GM18502 (cell line): Measurements from ENCODE around the gene HOXC6.

Experiments
- ATAC-seq: cut with Tn5 transposase; IDR thresholded peaks from one replicate; pipeline ENCODE4 v1.9.1; 2021; ENCODE audit warnings: mild to moderate bottlenecking; ENCODE audit not compliant: unreplicated experiment, poor library complexity

HOXC6 gene

DNA sequence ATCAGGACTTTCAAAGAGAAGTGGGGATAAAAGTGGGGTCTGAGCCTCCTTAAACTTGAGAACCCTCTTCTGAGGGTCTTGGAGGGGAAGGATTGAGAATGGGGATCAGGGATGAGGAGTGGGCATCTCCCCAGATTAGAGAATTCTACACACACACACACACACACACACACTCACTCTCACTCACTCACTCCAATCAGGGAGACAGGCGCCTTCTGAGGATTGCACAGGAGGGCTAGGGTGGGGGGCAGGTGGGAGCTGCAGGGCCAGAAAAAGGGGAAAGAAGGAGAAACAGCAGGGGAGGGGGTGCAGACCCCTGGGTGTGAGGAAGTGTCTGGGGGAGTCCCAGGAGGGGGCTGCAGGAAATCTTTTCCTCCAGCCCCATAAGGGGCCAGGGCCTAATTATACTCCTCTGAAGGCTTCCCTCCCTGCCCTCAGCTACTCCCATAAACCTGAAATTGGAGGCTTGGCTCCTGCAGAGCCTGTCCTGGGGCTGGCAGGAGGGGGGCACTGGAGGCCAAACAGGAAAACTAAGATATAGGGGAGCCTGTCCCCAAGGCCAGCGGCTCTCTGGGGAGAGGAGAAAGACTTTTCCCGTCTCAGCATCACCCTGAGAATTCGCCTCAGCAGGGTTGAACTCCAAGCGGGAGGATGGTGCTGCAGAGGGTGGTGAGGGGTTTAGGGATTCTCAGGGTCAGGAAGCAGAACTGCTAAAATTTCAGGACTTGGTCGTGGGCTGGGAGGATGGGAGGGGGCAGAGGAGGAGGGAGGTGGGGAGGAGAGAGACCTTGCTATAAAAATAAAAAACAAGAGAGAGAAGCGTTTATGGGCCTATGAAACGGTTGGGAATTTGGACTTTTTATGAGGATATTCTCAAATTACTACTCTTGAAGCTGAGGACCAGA is 26.7 kb upstream of the HOXC6 start:
- ATAC-seq, result no peak

DNA sequence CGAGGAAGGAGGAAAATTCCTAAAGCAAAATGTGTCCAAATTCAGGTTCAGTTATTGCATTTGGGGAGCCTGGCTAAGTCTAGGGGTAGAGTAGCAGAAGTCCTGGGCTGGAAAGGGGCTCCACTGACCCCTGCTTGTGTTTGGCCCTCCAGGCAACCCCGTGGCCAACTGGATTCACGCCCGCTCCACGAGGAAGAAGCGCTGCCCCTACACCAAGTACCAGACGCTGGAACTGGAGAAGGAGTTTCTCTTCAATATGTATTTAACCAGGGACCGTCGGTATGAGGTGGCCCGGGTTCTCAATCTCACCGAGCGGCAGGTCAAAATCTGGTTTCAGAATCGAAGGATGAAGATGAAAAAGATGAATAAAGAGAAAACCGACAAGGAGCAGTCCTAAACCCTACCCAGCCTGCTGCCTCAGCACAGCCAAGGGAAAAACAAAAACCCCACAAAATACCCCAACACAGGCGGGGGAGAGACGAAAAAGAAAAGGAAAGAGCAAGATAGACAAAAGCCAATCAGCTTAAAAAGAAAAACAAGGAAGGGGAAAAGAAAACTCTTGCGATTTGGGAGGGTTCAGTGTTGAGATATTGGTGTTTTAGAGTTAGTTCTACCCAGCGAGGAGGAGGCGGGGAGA is 25.8 kb upstream of the HOXC6 start:
- ATAC-seq, result no peak

- ATAC-seq, result no peak
Measured at GRCh38 chr12:54002915-54003389, 25.3 kb upstream of the HOXC6 start.

- ATAC-seq, result no peak
Measured at GRCh38 chr12:54003625-54004024, 24.6 kb upstream of the HOXC6 start.

- no peak for ATAC-seq
Measured at GRCh38 chr12:54004063-54004840, 24.0 kb upstream of the HOXC6 start.

DNA sequence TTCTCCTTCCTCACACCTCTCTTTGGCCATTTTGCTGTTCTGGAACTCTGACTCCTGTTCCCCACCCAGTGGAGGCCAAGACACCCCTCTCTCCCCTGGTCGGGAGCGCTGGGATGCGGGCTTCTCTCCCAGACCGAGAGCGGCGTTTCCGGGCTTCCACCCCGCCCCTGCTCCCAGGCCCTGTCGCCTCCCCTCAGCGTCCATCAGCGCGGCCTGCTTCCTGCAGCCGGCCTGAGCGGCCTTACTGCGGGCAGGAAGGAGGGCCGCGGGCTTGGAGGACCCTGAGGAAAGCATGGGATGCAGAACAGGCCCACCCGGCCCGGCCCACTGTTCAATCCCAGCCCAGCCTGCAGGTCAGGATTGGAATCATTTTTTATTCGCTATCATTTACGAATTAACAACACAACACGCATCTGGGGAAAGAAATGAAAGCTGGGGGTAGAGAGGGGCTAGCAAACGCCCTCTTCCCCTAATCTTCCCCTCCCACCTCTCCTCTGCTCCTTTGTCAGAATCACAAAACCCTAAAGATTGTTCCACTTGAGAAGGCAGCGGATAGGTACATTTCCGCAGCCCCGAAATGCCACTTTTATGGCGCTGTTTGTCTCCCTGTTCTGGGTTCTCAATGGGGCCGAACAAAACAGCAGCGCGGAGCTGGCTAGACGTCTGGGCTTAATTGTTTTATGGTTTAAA is 23.3 kb upstream of the HOXC6 start:
- ATAC-seq, result no peak

- no peak for ATAC-seq
Measured at GRCh38 chr12:54005531-54005852, 22.7 kb upstream of the HOXC6 start.

- peak; percentile 61 for ATAC-seq
Measured at GRCh38 chr12:54005853-54006558, 22.2 kb upstream of the HOXC6 start.

DNA sequence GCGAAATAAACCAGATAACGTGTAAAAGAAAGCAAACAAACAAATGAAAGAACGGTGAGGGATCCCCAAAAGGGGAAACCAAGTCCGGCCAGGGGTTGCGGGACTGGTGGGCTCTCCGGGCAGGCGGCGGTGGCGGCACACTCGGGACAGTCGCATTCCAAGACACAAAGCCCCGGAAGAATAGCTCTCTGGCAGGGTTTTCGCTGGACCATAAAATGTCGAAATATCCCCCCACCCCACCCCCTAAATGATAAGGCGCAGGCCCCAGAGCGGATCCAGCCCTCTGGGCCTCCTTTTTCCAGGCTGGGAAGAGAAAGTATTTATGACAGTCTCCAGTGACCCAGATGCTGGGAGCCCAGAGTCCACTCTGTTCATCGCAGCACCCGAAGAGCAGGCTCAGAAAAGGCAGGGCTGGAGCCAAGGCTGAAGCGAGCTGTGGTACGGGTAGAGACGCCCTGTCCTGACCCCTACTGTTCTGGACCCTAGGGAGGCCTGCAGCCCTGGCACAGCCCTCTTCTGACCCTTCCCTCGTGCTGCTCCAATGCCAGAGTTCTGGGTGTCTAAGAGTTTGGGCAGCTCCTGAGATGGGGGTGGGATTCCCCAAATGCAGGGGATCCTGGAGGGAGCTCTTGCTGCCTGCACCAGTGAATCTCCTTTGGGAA is 21.6 kb upstream of the HOXC6 start:
- ATAC-seq, result no peak

- ATAC-seq, result no peak
Measured at GRCh38 chr12:54007538-54008259, 20.5 kb upstream of the HOXC6 start.

- no peak for ATAC-seq
Measured at GRCh38 chr12:54008260-54008552, 20.0 kb upstream of the HOXC6 start.

GRCh38 chr12:54009171-54010052 is 18.8 kb upstream of the HOXC6 start:
- no peak for ATAC-seq

- ATAC-seq, result no peak
Measured at GRCh38 chr12:54010053-54010971, 17.9 kb upstream of the HOXC6 start.

DNA sequence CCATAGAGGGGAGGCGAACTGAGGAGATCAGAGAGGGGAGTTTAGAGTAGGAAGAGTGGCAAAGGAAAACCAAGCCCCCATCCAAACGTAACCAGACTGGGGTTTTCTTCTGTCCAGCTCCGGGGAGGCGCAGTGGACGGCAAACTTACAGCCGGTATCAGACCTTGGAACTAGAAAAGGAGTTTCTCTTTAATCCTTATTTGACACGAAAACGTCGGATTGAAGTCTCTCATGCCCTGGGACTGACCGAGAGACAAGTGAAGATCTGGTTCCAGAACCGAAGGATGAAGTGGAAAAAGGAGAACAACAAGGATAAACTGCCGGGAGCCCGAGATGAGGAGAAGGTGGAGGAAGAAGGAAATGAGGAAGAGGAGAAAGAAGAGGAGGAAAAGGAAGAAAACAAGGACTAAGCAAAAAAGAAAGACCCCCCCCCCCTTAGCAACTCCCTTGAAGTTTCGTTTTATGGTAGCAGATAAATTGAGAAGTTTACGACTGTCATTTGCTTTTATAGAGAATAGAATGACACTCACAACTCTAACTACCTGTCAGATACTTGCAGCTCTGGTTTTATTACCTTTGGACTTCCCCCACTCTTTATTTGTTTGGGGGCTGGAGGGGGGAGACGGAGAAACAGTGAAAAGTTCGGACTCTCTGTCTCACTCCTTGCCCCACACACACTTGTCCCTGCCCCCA is 17.1 kb upstream of the HOXC6 start:
- no peak for ATAC-seq

DNA sequence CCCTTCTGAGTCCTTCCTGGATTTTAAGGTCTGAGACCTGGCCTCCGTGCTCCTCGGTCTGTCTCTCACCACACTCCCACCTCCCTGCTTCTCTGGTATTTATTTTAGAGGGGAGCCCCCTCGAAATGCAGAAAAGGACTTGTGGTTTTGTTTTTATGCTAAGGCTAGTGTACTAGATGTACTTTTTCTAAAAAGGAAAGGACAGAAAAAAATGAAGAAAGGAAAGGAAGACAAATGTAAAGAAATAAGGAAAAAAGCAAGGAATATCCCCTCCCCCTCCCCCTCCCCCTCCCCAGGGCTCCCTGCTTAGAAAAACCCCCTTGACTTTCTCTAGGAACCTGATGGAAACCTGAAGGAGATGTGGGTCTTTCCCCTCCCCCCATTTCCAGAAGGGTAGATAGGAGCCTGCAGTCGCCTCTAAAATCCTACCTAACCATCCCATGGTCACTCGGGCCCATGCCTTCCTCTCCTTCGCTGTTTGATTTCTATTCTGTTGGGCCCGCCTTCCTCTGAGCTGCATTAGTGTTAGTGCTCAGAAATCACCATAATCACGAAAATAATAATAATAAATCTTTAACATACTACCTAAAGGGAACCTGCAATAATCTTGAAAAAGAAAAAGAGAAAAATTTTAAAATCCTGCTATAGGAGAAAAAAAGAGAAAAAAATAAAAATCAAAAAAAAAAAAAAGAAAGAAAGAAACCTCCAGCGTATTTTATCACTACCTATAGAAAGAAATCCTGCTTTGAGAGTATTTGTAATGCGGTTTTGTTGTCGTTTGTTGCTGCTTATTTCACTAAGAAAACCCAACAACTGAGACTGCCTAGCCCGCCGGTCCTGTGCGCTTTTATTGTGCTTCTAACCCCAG is 16.3 kb upstream of the HOXC6 start:
- ATAC-seq, result no peak
